WTC11 (cell line): ENCODE measurements around the gene BBS9. TPM values are rescaled to one million over a fixed set of nuclear protein-coding genes. Genes with fewer than 3 reads are reported as not detected.

Experiments
- ATAC-seq: fragments of 200-7000 bp; cut with Tn5 transposase; 2 replicates; pipeline ENCODE4 v1.10.0; 2021; ENCODE audit warnings: mild to moderate bottlenecking, moderate library complexity
- CTCF ChIA-PET: fragments of 300-600 bp; sonication (Branson Sonifier 250); formaldehyde crosslinking; loops from one replicate; lab custom pipeline; 2021; ENCODE audit warnings: antibody characterized with exemption; lab: Charles Lee
- POLR2A ChIA-PET: fragments of 350-600 bp; sonication (Branson Sonifier 250); formaldehyde crosslinking; loops from one replicate; lab custom pipeline; 2021; ENCODE audit warnings: antibody characterized with exemption; lab: Charles Lee
- DNase-seq: peaks from one replicate; pipeline ENCODE4 v3.0.0; 2021; ENCODE audit warnings: low spot score
- H3K27ac Mint-ChIP-seq: 2 replicates; pipeline ENCODE4 v1.8.0; 2021; ENCODE audit warnings: mixed read lengths
- H3K27me3 Mint-ChIP-seq: 2 replicates; pipeline ENCODE4 v1.8.0; 2021; ENCODE audit warnings: low read depth, mild to moderate bottlenecking, moderate library complexity, mixed read lengths
- H3K36me3 Mint-ChIP-seq: 2 replicates; pipeline ENCODE4 v1.8.0; 2021; ENCODE audit warnings: mixed read lengths
- H3K4me1 Mint-ChIP-seq: 2 replicates; pipeline ENCODE4 v1.8.0; 2022; ENCODE audit warnings: mixed read lengths
- H3K4me3 Mint-ChIP-seq: 2 replicates; pipeline ENCODE4 v1.8.0; 2021; ENCODE audit warnings: mild to moderate bottlenecking, moderate library complexity, mixed read lengths
- H3K9me3 Mint-ChIP-seq: 2 replicates; pipeline ENCODE4 v1.8.0; 2021; ENCODE audit warnings: mixed read lengths
- ATF1 ChIP-seq: sonication (generic); formaldehyde crosslinking; IDR thresholded peaks from 2 replicates; pipeline ENCODE4 v1.8.1; 2023; ENCODE audit warnings: mild to moderate bottlenecking, moderate library complexity, missing genetic modification reagents
- EMX1 ChIP-seq: fragments of 250-450 bp; sonication (Bioruptor Pico); IDR thresholded peaks from 2 replicates; pipeline ENCODE4 v1.8.0; 2021; ENCODE audit warnings: mild to moderate bottlenecking
- ESRRA ChIP-seq: sonication (generic); formaldehyde crosslinking; IDR thresholded peaks from 2 replicates; pipeline ENCODE4 v1.8.1; 2022; ENCODE audit warnings: mild to moderate bottlenecking, missing genetic modification reagents, borderline replicate concordance
- ETV6 ChIP-seq: sonication (generic); formaldehyde crosslinking; IDR thresholded peaks from 2 replicates; pipeline ENCODE4 v1.8.1; 2022; ENCODE audit warnings: mild to moderate bottlenecking, missing genetic modification reagents
- GABPB1 ChIP-seq: sonication (generic); formaldehyde crosslinking; IDR thresholded peaks from 2 replicates; pipeline ENCODE4 v1.8.1; 2023; ENCODE audit warnings: mild to moderate bottlenecking, missing genetic modification reagents
- IRF2 ChIP-seq: sonication (generic); formaldehyde crosslinking; IDR thresholded peaks from 2 replicates; pipeline ENCODE4 v1.8.0; 2022; ENCODE audit warnings: low read depth, missing genetic modification reagents, borderline replicate concordance
- JUN ChIP-seq: sonication (generic); formaldehyde crosslinking; IDR thresholded peaks from 2 replicates; pipeline ENCODE4 v1.8.0; 2023; ENCODE audit warnings: mild to moderate bottlenecking, missing genetic modification reagents
- NR3C1 ChIP-seq: sonication (generic); formaldehyde crosslinking; conservative IDR thresholded peaks from 2 replicates; pipeline ENCODE4 v1.8.1; 2023; ENCODE audit warnings: low read depth, mild to moderate bottlenecking, missing genetic modification reagents
- OVOL2 ChIP-seq: fragments of 250-450 bp; sonication (Bioruptor Pico); IDR thresholded peaks from 2 replicates; pipeline ENCODE4 v1.9.0; 2021; ENCODE audit warnings: mild to moderate bottlenecking, borderline replicate concordance
- SMAD3 ChIP-seq: sonication (generic); formaldehyde crosslinking; IDR thresholded peaks from 2 replicates; pipeline ENCODE4 v1.8.0; 2022; ENCODE audit warnings: missing genetic modification reagents, mild to moderate bottlenecking, borderline replicate concordance
- SMAD4 ChIP-seq: sonication (generic); formaldehyde crosslinking; IDR thresholded peaks from 2 replicates; pipeline ENCODE4 v1.8.0; 2022; ENCODE audit warnings: mild to moderate bottlenecking, missing genetic modification reagents
- TCF7 ChIP-seq: sonication (generic); formaldehyde crosslinking; IDR thresholded peaks from 2 replicates; pipeline ENCODE4 v1.8.0; 2022; ENCODE audit warnings: mild to moderate bottlenecking, low read depth, missing genetic modification reagents, moderate library complexity
- TEAD4 ChIP-seq: sonication (generic); formaldehyde crosslinking; IDR thresholded peaks from 2 replicates; pipeline ENCODE4 v1.8.0; 2022; ENCODE audit warnings: mild to moderate bottlenecking, missing genetic modification reagents
- TP53 ChIP-seq: sonication (generic); formaldehyde crosslinking; IDR thresholded peaks from 2 replicates; pipeline ENCODE4 v1.8.1; 2023; ENCODE audit warnings: mild to moderate bottlenecking, missing genetic modification reagents
- ZBTB21 ChIP-seq: sonication (generic); formaldehyde crosslinking; IDR thresholded peaks from 2 replicates; pipeline ENCODE4 v1.8.1; 2023; ENCODE audit warnings: mild to moderate bottlenecking, missing genetic modification reagents, borderline replicate concordance
- ZNF263 ChIP-seq: sonication (generic); formaldehyde crosslinking; IDR thresholded peaks from 2 replicates; pipeline ENCODE4 v1.8.1; 2022; ENCODE audit warnings: low read depth, mild to moderate bottlenecking, moderate library complexity, missing genetic modification reagents
- ZNF317 ChIP-seq: sonication (generic); formaldehyde crosslinking; IDR thresholded peaks from 2 replicates; pipeline ENCODE4 v1.8.1; 2023; ENCODE audit warnings: low read depth, mild to moderate bottlenecking, moderate library complexity, missing genetic modification reagents, borderline replicate concordance
- ZNF423 ChIP-seq: fragments of 250-450 bp; sonication (Bioruptor Pico); IDR thresholded peaks from 2 replicates; pipeline ENCODE4 v2.1.2; 2022; ENCODE audit warnings: mild to moderate bottlenecking, moderate library complexity
- ZNF671 ChIP-seq: fragments of 250-450 bp; sonication (Bioruptor Pico); IDR thresholded peaks from 2 replicates; pipeline ENCODE4 v1.8.0; 2021; ENCODE audit warnings: mild to moderate bottlenecking
- total RNA-seq: library from RNA; stranded (reverse); gene quantifications from 3 replicates; pipeline ENCODE4 v1.2.3, GENCODE V29; 2021
- TF ChIP-seq, protein P1 (sequence below): sonication (generic); formaldehyde crosslinking; IDR thresholded peaks from 2 replicates; pipeline ENCODE4 v1.8.1; 2023; ENCODE audit warnings: mild to moderate bottlenecking, missing genetic modification reagents
- TF ChIP-seq, protein P2 (sequence below): sonication (generic); formaldehyde crosslinking; IDR thresholded peaks from 2 replicates; pipeline ENCODE4 v1.8.1; 2023; ENCODE audit warnings: mild to moderate bottlenecking, moderate library complexity, missing genetic modification reagents
- TF ChIP-seq, protein P3 (sequence below): sonication (generic); formaldehyde crosslinking; conservative IDR thresholded peaks from 2 replicates; pipeline ENCODE4 v1.8.1; 2022; ENCODE audit warnings: mild to moderate bottlenecking, missing genetic modification reagents
- TF ChIP-seq, protein P4 (sequence below): sonication (generic); formaldehyde crosslinking; IDR thresholded peaks from 2 replicates; pipeline ENCODE4 v1.8.1; 2023; ENCODE audit warnings: mild to moderate bottlenecking, missing genetic modification reagents, moderate library complexity
- TF ChIP-seq, protein P5 (sequence below): sonication (generic); formaldehyde crosslinking; IDR thresholded peaks from 2 replicates; pipeline ENCODE4 v1.8.0; 2022; ENCODE audit warnings: mild to moderate bottlenecking, missing genetic modification reagents
- TF ChIP-seq, protein P6 (sequence below): sonication (generic); formaldehyde crosslinking; IDR thresholded peaks from 2 replicates; pipeline ENCODE4 v1.8.0; 2022; ENCODE audit warnings: mild to moderate bottlenecking, missing genetic modification reagents
- TF ChIP-seq, protein P7 (sequence below): sonication (generic); formaldehyde crosslinking; IDR thresholded peaks from 2 replicates; pipeline ENCODE4 v1.8.1; 2022; ENCODE audit warnings: mild to moderate bottlenecking, moderate library complexity, missing genetic modification reagents
- TF ChIP-seq, protein P8 (sequence below): fragments of 250-450 bp; sonication (Bioruptor Pico); IDR thresholded peaks from 2 replicates; pipeline ENCODE4 v1.9.0; 2021; ENCODE audit warnings: moderate library complexity, mild to moderate bottlenecking, inconsistent platforms, borderline replicate concordance
- TF ChIP-seq, protein P9 (sequence below): sonication (generic); formaldehyde crosslinking; IDR thresholded peaks from 2 replicates; pipeline ENCODE4 v1.8.1; 2023; ENCODE audit warnings: mild to moderate bottlenecking, missing genetic modification reagents, moderate library complexity

The BBS9 gene
- total RNA-seq, 1 experiment from 2014 or later: 56.6 TPM

DNA sequence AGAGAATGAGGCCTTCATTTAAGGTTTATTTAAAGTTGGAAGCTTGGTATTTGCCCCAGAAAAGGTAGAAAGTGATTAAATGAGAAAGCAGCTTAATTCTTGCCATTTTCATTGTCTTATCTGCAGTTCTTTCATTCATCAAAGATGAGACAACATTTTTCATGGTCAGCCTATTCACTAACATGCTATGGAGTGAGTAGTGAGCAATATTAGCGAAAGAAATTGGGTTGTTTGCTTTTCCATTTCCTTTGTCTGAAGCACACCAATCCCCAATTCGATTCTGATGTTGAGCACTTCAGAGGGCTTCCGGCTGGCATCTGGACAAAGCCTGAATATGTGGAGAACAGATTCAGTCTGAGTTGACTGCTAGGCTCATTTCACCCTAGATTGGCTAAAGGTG lies 317.2 kb downstream of the BBS9 start:
- Mint-ChIP-seq H3K4me1 (peaks cover 15% of the 10 kb centered on the region), H3K27me3 (no peaks in the 10 kb centered on the region), H3K9me3 (peaks cover 9% of the 10 kb centered on the region), H3K36me3 (0 out of 2 replicates have a peak, but pooled peaks cover 3% of the 10 kb centered on the region), H3K4me3 (no peak overlapping the region), H3K27ac (no peak overlapping the region)
- ATAC-seq (no peak), DNase-seq (no peak)
- TF ChIP-seq IRF2 (CRISPR knock-in tag) (no peak), ATF1 (CRISPR knock-in tag) (no peak), ESRRA (CRISPR knock-in tag) (no peak), TCF7 (CRISPR knock-in tag) (no peak), SMAD3 (no peak), ZNF423 (no peak), JUN (CRISPR knock-in tag) (no peak), OVOL2 (CRISPR knock-in tag) (no peak), ZNF671 (CRISPR knock-in tag) (no peak), ZNF263 (CRISPR knock-in tag) (no peak), ZNF317 (no peak), TP53 (no peak), ZBTB21 (CRISPR knock-in tag) (no peak)
- TF ChIP-seq, protein P1, sequence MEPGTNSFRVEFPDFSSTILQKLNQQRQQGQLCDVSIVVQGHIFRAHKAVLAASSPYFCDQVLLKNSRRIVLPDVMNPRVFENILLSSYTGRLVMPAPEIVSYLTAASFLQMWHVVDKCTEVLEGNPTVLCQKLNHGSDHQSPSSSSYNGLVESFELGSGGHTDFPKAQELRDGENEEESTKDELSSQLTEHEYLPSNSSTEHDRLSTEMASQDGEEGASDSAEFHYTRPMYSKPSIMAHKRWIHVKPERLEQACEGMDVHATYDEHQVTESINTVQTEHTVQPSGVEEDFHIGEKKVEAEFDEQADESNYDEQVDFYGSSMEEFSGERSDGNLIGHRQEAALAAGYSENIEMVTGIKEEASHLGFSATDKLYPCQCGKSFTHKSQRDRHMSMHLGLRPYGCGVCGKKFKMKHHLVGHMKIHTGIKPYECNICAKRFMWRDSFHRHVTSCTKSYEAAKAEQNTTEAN (CRISPR knock-in tag): no peak
- TF ChIP-seq, protein P2, sequence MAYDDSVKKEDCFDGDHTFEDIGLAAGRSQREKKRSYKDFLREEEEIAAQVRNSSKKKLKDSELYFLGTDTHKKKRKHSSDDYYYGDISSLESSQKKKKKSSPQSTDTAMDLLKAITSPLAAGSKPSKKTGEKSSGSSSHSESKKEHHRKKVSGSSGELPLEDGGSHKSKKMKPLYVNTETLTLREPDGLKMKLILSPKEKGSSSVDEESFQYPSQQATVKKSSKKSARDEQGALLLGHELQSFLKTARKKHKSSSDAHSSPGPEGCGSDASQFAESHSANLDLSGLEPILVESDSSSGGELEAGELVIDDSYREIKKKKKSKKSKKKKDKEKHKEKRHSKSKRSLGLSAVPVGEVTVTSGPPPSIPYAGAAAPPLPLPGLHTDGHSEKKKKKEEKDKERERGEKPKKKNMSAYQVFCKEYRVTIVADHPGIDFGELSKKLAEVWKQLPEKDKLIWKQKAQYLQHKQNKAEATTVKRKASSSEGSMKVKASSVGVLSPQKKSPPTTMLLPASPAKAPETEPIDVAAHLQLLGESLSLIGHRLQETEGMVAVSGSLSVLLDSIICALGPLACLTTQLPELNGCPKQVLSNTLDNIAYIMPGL: no peak
- TF ChIP-seq, protein P3, sequence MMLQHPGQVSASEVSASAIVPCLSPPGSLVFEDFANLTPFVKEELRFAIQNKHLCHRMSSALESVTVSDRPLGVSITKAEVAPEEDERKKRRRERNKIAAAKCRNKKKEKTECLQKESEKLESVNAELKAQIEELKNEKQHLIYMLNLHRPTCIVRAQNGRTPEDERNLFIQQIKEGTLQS (CRISPR knock-in tag): no peak
- TF ChIP-seq, protein P4, sequence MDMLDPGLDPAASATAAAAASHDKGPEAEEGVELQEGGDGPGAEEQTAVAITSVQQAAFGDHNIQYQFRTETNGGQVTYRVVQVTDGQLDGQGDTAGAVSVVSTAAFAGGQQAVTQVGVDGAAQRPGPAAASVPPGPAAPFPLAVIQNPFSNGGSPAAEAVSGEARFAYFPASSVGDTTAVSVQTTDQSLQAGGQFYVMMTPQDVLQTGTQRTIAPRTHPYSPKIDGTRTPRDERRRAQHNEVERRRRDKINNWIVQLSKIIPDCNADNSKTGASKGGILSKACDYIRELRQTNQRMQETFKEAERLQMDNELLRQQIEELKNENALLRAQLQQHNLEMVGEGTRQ (CRISPR knock-in tag): no peak
- ChIA-PET CTCF (no interaction called here), POLR2A (no interaction called here)

DNA sequence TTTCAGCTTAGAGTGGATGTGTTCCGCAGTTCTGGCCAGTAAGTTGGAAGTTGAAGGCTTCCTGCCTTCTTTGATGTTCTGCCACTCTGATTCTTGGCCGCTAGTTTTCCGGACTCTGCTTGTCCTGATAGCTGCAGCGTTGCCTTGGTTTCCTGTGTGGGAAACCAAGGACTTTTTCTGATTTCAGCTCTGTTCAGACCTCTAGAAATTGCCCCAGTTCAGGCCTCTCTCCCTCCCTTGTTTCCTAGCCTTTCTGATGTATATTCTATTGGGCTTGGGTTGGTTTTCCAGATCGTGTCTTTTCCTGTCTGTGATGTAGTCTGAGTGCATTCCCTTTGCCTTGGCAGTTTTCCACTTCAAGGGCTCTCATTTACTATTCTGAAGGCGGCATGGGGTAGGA lies 318.7 kb downstream of the BBS9 start:
- Mint-ChIP-seq H3K36me3 (0 out of 2 replicates have a peak, but pooled peaks cover 3% of the 10 kb centered on the region), H3K4me3 (no peak overlapping the region), H3K4me1 (peaks cover 15% of the 10 kb centered on the region), H3K9me3 (peaks cover 9% of the 10 kb centered on the region), H3K27ac (no peak overlapping the region), H3K27me3 (no peaks in the 10 kb centered on the region)
- DNase-seq: no peak
- no peak for ATAC-seq
- POLR2A ChIA-PET: no interaction called here
- CTCF ChIA-PET: interaction anchor here (1.1 kb wide), 1 partner anchor 11 kb away, joined by 3 read pairs; no protein-coding TSS in a partner anchor
- TF ChIP-seq SMAD4 (CRISPR knock-in tag): no peak
- TF ChIP-seq, protein P5, sequence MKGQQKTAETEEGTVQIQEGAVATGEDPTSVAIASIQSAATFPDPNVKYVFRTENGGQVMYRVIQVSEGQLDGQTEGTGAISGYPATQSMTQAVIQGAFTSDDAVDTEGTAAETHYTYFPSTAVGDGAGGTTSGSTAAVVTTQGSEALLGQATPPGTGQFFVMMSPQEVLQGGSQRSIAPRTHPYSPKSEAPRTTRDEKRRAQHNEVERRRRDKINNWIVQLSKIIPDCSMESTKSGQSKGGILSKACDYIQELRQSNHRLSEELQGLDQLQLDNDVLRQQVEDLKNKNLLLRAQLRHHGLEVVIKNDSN: no peak
- TF ChIP-seq, protein P6, sequence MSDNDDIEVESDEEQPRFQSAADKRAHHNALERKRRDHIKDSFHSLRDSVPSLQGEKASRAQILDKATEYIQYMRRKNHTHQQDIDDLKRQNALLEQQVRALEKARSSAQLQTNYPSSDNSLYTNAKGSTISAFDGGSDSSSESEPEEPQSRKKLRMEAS (CRISPR knock-in tag): no peak
- TF ChIP-seq, protein P7, sequence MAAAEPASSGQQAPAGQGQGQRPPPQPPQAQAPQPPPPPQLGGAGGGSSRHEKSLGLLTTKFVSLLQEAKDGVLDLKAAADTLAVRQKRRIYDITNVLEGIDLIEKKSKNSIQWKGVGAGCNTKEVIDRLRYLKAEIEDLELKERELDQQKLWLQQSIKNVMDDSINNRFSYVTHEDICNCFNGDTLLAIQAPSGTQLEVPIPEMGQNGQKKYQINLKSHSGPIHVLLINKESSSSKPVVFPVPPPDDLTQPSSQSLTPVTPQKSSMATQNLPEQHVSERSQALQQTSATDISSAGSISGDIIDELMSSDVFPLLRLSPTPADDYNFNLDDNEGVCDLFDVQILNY (CRISPR knock-in tag): no peak
- TF ChIP-seq, protein P8, sequence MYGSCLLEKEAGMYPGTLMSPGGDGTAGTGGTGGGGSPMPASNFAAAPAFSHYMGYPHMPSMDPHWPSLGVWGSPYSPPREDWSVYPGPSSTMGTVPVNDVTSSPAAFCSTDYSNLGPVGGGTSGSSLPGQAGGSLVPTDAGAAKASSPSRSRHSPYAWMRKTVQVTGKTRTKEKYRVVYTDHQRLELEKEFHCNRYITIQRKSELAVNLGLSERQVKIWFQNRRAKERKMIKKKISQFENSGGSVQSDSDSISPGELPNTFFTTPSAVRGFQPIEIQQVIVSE (CRISPR knock-in tag): no peak
- no peak for TF ChIP-seq EMX1 (CRISPR knock-in tag)
- TF ChIP-seq, protein P4 (CRISPR knock-in tag): no peak
- no peak for TF ChIP-seq ZBTB21 (CRISPR knock-in tag)
- TF ChIP-seq GABPB1: no peak
- no peak for TF ChIP-seq ETV6 (CRISPR knock-in tag)
- no peak for TF ChIP-seq NR3C1 (CRISPR knock-in tag)
- TF ChIP-seq, protein P9, sequence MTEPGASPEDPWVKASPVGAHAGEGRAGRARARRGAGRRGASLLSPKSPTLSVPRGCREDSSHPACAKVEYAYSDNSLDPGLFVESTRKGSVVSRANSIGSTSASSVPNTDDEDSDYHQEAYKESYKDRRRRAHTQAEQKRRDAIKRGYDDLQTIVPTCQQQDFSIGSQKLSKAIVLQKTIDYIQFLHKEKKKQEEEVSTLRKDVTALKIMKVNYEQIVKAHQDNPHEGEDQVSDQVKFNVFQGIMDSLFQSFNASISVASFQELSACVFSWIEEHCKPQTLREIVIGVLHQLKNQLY (CRISPR knock-in tag): no peak
- no peak for TF ChIP-seq TEAD4 (CRISPR knock-in tag)
- TF ChIP-seq SMAD3: no peak
